SK-N-MC (cell line): Measurements from ENCODE around the gene TGFB1I1.

ENCODE experiments used
- EZH2 ChIP-seq: fragments of 200-600 bp; sonication (generic); IDR thresholded peaks from one replicate; pipeline ENCODE4 v1.6.1; 2017; ENCODE audit warnings: antibody characterized with exemption
- FOXP2 ChIP-seq: optimal IDR thresholded peaks from 2 replicates; pipeline ENCODE3; 2011; ENCODE audit warnings: mild to moderate bottlenecking, moderate library complexity; ENCODE audit not compliant: insufficient read depth; ENCODE audit errors: extremely low read length, control extremely low read depth
- POLR2AphosphoS5 ChIP-seq: IDR thresholded peaks from 2 replicates; pipeline ENCODE4 v1.6.1; 2012; ENCODE audit warnings: mild to moderate bottlenecking, low read depth, low read length, borderline replicate concordance

- no peak for TF ChIP-seq POLR2AphosphoS5
- no peak for TF ChIP-seq EZH2
- no peak for TF ChIP-seq FOXP2
These were observed 7.1 kb upstream of the TGFB1I1 start for GRCh38 chr16:31464781-31465260.
